ENCODE results near the gene ABHD15. TPM values are rescaled to one million over a fixed set of nuclear protein-coding genes. Genes with fewer than 3 reads are reported as not detected.

Gene ABHD15
- total and polyA plus RNA-seq, 2 donors (not counting 3 experiments of a cell fraction or from before 2014, with no cell fraction given): 3.8 to 5.6 TPM

GRCh38 chr17:29570521-29570920 is 3.7 kb upstream of the ABHD15 start:
- no peak overlapping the region for H3K27ac ChIP-seq (ENCODE audit: insufficient read depth, low read depth, low read length)
- H3K36me3 ChIP-seq (ENCODE audit: control insufficient read depth in 2 of 2, extremely low read depth in 1 of 2, insufficient read depth in 2 of 2, low read length in 2 of 2): peaks cover 0 to 20% of the 10 kb centered on the region in 2 experiments
- ChIA-PET POLR2A (no interaction called here), CTCF (interaction anchor here (1.0 to 8.8 kb wide), 5 partner anchors 15 to 200 kb away, joined by 3 to 105 read pairs (median 6); partner anchors contain the start of gene ANKRD13B)
- no peaks in the 10 kb centered on the region for H3K9me3 ChIP-seq (replicated peaks; ENCODE audit: control insufficient read depth, insufficient read depth, low read length)
- DNase-seq (ENCODE audit: low read depth, low spot score): no peak
- TF ChIP-seq MAX (IDR thresholded peaks at IDR 0.05; ENCODE audit: insufficient read depth, insufficient read length): no peak
- TF ChIP-seq EZH2 (IDR thresholded peaks at IDR 0.05; ENCODE audit: borderline replicate concordance, low read depth, low read length, severe bottlenecking): no peak
- TF ChIP-seq FOS (IDR thresholded peaks at IDR 0.05; ENCODE audit: borderline replicate concordance, insufficient read depth, low read length): no peak
- no peak for TF ChIP-seq GATA2 (IDR thresholded peaks at IDR 0.05; ENCODE audit: insufficient read depth, insufficient read length, low read depth, low read length)
- TF ChIP-seq POLR2AphosphoS5 (IDR thresholded peaks at IDR 0.05; ENCODE audit: insufficient read depth, low read depth, low read length): no peak
- no peak for TF ChIP-seq MYC (IDR thresholded peaks at IDR 0.05; ENCODE audit: low read depth, low read length)
- TF ChIP-seq CTCF (IDR thresholded peaks at IDR 0.05; ENCODE audit: extremely low read depth in 1 of 2, insufficient read depth in 1 of 2, low read depth in 1 of 2, low read length in 2 of 2): no peak
- TF ChIP-seq JUN (IDR thresholded peaks at IDR 0.05; ENCODE audit: borderline replicate concordance, insufficient read depth, insufficient read length, low read depth): no peak
- no peak for TF ChIP-seq POLR2A (IDR thresholded peaks at IDR 0.05; ENCODE audit: low read depth, low read length)
- no peaks in the 10 kb centered on the region for H3K27me3 ChIP-seq (ENCODE audit: control insufficient read depth in 2 of 2, insufficient read depth in 2 of 2, low read length in 2 of 2)
- dilution Hi-C loops (cut with MboI; ENCODE audit: extremely low pct_ligation_motif_present, low sequenced_read_pairs): no loop called here
- no peak overlapping the region for H3K4me3 ChIP-seq (replicated peaks in 1 of 3; ENCODE audit: insufficient read depth in 1 of 3, low read depth in 1 of 3, low read length in 3 of 3)
- BruUV-seq (replicated peaks): no TSS peak
- H4K20me1 ChIP-seq (replicated peaks; ENCODE audit: control insufficient read depth, extremely low read depth, insufficient read depth, low read length): no peaks in the 10 kb centered on the region
- intact Hi-C loops (cut with micrococcal nuclease): no loop called here
- no peaks in the 10 kb centered on the region for H3K79me2 ChIP-seq (ENCODE audit: control insufficient read depth, insufficient read depth, low read length)
- H3K9me1 ChIP-seq (replicated peaks; ENCODE audit: control insufficient read depth, extremely low read depth, insufficient read depth, low read length): no peaks in the 10 kb centered on the region
- peaks cover 24% of the 10 kb centered on the region for H3K4me1 ChIP-seq (ENCODE audit: control insufficient read depth, extremely low read depth, insufficient read depth, low read length)
- no peak for FAIRE-seq
- H3K9ac ChIP-seq (replicated peaks; ENCODE audit: extremely low read depth, insufficient read depth, low read length): no peak overlapping the region
- no peak overlapping the region for H3K4me2 ChIP-seq (ENCODE audit: insufficient read depth, low read length)
- no peak overlapping the region for H2AFZ ChIP-seq (ENCODE audit: low read depth, low read length)

Measured in endothelial cell of umbilical vein (primary cell).